ENCODE data around the gene LETMD1. TPM values are rescaled to one million over a fixed set of nuclear protein-coding genes. Genes with fewer than 3 reads are reported as not detected.
"Not testable (repeated sequence)": the region's sequence is repeated elsewhere in the genome, so short reads cannot be mapped to it uniquely, and the experiment has no call there.

The LETMD1 gene, protein sequence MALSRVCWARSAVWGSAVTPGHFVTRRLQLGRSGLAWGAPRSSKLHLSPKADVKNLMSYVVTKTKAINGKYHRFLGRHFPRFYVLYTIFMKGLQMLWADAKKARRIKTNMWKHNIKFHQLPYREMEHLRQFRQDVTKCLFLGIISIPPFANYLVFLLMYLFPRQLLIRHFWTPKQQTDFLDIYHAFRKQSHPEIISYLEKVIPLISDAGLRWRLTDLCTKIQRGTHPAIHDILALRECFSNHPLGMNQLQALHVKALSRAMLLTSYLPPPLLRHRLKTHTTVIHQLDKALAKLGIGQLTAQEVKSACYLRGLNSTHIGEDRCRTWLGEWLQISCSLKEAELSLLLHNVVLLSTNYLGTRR
- 49.1 TPM for total RNA-seq
- long read RNA-seq, transcript LETMD1-201 (9 exons, 2,112 nt): major isoform, 56 of 182 reads
- long read RNA-seq, transcript LETMD1-221 (5 exons, 1,480 nt): minor isoform, 16 of 182 reads
- long read RNA-seq, transcript LETMD1-220 (4 exons, 563 nt): minor isoform, 5 of 182 reads
- long read RNA-seq, transcript LETMD1-209 (8 exons, 2,001 nt): minor isoform, 8 of 182 reads
- long read RNA-seq, partial matches to known transcripts: 8 of 182 reads
- long read RNA-seq, other reads (novel, unspliced or antisense): 76 of 182 reads

DNA sequence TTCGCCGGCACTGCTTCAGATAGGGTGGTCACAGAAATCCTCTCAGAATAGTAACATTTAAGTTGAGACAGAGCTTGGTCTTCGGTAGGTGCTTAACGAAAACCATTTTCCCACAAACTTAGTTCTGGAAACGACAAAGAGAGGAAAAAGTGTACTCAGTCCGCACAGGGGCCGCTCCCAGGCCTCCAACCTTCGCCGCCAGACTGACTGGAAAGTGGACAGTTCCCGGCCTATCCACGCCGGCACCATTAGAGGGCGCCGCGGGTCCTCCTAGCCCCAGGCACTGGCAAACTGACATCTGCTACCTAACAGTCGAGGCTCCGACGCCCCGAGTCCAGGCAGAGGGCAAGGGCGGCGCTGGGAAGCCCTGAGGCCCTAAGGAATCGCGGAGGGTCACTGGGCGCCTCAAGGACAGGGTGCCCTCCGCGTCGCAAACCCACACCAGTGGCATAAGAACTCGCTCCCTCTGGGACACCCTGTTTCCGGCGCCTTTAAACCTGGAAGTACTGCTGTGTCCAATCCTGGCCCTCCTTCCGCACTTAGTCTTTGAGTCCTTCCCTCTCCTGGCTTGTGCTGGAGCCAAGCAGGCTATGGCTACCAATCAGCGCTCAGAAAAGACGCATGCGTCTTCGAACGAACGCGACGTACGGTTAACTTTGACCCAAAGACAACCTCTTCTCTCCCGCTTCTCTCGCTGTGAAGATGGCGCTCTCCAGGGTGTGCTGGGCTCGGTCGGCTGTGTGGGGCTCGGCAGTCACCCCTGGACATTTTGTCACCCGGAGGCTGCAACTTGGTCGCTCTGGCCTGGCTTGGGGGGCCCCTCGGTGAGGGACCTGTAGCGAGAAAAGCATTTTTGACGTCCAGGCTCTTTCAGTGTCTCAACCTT, at the start of gene LETMD1:
LETMD1 (plus strand) TSS at position 673 of the 886 bp plus-strand sequence; CDS start at position 703, 30 bp downstream.
- DNase-seq (ENCODE audit: low spot score): peak; percentile 96

DNA sequence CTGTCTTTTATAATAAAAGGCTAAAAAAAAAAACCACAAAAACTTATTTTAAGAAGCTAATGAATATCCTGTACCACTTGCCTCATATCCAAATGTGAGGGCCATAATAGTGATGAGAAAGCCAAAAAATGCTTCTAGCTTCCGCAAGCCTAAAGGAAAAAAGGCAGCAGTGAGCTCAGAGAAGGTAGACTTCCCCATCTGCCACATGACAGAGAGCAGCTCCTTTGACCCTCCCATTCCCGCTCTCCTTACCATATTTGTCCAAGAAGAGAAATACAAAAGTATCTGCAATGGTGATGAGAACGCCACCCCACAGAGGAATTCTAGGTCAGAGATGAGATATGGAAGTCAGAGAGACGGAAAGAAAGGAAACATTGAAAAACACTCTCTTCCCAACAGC, 49.0 kb upstream of the LETMD1 start:
- no peak for DNase-seq (ENCODE audit: low spot score)

DNA sequence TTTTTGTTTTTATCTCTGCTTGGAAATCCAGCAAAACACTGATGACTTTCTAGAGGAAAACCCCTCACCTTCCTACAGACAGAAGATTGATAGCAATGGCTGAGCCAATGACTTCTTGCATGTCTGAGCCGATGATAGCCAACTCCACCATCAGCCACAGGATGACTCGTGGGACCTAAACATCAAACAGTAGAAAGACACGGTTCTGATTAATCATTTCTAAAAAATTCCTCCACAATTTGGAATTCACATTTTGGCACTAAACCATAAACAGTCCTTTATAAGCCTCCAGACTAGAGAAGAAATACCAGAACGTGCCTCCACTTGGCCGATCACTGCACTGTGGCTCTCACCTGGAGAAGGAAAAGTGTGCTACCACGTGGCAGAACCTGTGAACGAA, 47.9 kb upstream of the LETMD1 start:
- no peak for DNase-seq (ENCODE audit: low spot score)

DNA sequence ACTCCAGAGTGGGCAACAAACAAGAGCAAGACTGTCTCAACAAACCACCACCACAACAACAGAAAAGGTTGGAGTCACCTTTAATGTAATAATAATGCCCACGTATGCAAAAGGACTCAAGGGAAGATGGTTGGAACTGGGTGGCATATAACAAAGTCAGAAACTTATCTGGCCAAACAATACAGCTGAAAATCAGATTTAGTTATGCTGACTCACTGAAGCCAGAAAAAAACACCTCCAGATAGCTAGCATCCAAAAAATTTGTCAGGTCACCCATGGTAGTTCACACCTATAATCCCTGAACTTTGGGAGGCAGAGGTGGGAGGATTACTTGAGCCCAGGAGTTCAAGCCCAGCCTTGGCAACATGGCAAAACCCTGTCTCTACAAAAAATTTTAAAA, 46.3 kb upstream of the LETMD1 start:
- no peak for DNase-seq (ENCODE audit: low spot score)

DNA sequence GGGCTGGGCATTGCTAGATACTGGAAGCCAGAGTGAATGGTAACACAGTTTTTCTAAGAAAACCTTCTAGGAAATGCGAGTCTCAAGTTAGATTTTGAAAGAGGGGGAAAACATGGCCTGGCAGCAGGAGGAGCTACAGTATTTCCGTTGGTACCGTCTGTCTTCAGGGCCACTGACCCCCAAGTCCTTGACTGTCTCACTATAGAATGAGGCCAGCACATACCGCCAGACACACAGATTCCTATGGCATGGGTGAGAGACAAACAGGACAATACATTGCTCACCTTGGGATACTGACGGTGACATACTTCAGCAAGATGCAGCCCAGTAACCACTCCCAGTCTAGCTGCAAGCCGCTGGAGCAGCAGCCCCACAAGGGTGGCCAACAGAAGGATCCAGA, 43.6 kb upstream of the LETMD1 start:
- no peak for DNase-seq (ENCODE audit: low spot score)

DNA sequence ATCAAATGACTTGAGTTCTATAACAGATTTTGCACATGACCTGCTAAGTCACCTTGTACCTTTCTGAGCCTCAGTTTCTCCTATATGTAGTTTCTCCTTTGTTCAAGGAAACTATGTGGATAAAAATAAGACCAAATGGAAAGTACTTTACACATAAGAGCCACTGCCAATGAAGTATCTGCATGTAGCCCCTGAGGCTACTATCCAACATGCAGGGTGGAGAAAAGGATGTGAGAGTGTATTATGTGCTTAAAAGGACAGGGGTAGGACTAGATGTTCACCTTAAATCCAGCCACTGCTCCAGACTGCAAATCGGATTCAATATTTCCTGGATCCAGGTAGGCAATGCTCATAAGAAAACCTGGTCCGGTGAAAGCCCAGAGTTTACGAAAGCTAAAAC, 43.1 kb upstream of the LETMD1 start:
- no peak for DNase-seq (ENCODE audit: low spot score)

DNA sequence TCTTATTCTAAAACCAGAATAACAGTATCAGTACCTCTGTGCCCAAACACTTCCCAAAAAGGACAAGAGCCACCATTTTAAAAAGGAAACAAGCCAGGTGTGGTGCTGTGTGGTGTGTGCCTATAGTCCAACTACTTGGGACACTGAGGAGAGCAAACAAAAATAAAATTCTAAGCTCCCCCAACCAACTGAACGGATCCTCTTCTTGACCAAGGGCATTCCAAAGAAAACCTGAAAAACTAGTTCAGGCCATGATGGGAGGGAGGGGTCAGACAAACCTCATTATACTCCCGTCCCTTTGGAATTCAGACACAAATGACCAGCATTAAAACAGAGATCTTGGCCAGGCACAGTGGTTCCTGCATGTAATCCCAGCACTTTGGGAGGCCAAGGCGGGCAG, 42.5 kb upstream of the LETMD1 start:
- no peak for DNase-seq (ENCODE audit: low spot score)

DNA sequence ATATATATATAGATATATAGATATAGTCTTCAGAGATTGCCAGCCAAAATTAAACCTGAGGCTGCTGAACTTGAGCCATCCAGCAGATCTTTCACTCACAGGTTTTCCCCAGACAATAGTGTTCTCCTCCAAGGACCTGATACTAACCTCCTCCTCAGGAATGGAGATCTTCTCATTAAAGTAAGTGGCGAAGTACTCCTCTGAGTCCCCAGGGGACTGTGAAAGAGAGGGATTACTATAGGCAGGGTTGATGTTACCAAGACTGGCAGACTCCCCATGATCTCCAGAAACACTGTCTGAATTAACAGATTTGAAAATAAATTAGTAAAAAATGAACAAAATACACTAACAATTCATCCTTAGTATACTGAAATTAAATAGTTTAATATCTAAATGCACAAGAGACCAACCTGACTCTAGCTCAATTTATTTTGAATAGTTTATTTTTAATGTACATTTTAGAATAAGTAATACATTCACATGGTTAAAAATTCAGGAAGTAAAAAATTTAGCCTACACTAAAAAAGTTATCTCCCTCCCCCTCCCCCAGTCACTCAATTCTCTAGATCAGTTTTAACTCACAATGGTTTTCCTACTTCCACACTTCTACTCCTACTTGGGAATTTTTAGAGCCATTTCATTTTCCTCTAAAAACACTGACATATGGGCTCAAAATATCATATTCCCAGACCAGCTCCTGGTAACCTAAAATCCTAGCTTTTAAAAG, 39.6 kb upstream of the LETMD1 start:
- DNase-seq (ENCODE audit: low spot score): no peak

DNA sequence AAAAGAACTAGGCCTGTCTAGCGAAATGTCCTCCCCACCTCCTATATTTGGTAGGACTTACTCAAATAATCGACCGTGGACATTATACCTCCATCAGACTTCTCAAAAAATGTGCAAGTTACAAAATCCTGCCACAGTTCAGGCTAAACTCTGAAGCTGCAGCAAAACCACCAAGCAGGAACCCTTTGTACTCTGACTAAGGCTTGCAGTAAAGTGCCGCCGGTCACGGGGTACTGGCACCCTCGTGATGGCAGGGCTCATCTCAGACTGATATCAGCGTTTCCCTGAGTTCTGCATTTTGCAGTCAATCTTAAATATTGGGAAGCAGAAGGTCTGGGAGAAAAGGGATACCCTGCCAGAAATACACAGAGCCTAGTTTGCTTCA, 39.1 kb upstream of the LETMD1 start:
- no peak for DNase-seq (ENCODE audit: low spot score)

DNA sequence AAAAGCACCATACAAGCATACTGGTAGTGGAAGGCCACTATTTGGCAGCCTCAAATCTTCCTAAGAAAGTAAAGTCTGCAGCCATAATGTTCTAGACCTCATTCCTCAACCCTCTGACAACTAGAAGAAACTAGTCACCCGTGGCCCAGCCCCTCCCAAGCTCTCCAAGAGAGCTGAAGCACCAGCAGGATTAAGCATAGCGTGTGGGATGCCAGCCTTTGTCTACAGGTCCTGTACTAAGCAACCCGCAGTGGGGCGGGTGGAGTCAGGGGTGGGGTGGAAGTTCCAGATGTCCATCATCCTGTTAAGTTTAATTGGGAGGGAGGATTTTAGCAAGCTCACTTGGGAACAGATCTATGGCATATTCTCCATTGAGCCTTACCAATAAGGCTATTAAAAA, 36.2 kb upstream of the LETMD1 start:
- no peak for DNase-seq (ENCODE audit: low spot score)

DNA sequence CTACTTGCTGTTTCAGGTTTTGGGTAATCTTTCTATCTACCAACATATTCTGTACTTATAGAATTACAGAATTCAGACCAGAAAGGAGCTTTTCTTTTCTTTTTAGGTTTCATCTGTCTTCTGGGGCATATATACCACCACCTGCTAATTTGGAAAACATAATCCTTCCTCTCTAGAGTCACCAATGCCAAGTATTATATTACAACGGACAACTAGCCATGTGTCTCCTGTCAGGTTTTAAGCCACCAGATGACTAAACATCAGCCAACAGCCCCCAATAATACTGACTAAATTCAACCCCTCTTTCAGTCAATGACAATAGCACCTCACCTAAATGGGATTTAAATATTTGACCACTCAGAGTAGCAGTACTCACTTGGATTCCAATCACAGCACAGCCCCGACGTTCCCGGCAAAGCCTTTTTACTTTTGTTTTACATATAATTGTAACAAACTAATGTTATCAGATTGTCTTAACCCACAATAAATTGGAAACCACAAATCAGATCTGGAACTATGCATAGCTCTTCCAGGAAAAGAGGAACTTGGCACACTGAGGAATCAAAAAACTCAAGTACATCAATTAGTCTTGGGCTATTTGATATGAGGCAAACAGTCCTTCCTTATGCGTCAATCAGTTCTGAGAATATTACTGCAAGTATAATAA, 35.4 kb upstream of the LETMD1 start:
- DNase-seq (ENCODE audit: low spot score): no peak

DNA sequence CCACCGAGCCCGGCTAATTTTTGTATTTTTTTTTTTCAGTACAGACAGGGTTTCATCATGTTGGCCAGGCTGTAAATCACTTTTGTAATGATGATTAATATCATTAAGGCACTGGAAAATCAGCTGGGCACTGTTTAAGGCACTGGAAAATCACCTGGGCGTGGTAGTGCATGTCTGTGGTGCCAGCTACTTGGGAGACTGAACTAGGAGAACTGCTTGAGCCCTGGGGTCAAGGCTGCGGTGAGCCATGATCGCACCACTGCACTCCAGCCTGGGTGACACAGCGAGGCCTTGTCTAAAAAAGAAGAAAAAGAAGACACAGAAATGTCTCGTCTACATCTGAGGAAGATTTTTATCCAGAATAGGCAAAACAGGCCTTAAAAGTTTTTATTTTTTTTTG, 34.7 kb upstream of the LETMD1 start:
- DNase-seq (ENCODE audit: low spot score): no peak

DNA sequence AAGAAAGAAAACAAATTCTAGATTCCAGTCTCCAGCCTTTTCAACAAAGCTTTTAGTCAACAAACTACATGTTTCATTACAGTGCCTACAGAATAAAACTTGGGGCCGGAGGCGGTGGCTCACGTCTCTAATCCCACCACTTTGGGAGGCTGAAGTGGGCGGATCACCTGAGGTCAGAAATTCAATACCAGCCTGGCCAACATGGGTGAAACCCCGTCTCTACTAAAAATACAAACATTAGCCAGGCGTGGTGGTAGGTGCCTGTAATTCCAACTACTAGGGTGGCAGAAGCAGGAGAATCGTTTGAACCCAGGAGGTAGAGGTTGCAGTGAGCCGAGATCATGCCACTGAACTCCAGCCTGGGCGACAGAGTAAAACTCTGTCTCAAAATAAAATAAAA, 33.7 kb upstream of the LETMD1 start:
- not testable (repeated sequence) for DNase-seq (ENCODE audit: low spot score)

DNA sequence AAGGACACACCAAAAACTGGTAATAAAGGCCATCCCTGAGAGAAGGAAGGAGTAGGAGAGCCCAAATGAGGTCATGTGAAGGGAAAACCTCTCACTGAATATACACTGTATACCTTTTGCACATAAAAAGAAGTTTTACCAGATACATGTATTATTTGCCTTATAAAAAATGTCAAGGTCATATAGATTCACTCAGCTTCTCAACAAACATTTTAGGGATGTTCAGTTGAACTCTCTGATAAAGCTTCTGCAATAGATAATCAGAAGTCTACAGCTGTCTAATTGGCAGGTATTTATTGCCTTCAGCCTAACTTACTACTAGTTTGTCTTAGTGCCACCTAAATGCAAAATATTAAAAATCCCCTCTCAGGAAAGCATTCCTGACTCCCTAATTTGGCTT, 30.7 kb upstream of the LETMD1 start:
- no peak for DNase-seq (ENCODE audit: low spot score)

DNA sequence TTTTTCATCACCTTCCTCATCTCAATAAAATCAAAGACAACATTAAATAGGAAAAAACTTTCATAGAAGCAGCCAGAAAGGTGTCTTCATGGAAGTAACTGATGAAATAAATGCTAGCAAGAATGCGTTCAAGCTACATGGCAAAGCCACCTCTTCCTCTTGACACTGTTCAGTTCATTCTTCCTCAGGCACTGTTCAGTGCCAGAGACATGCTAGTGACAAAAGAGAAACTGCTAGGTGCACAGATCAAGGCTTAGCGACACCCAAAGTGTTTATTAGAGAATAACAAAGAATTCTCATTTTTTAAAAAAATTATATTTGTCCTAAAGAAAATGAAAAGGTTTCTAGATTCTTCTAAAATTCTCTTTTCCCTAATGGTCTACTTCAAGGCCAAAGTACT, 29.2 kb upstream of the LETMD1 start:
- no peak for DNase-seq (ENCODE audit: low spot score)

DNA sequence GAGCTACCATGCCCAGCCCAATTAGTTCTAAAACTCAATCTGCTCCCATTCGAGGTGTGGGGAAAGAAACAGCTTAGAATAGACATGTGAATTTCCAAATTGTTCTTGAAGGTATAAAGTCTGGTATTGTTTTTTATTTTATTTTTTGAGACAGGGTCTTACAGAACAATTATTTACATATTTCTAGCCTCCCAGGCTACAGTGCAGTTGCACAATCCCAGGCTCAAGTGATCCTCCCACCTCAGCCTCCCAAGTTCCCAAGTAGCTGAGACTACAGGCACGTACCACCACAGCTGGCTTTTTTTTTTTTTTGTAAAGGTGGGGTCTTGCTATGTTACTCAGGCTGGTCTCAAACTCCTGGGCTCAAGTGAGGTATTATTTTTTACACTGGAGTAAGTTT, 28.2 kb upstream of the LETMD1 start:
- no peak for DNase-seq (ENCODE audit: low spot score)

DNA sequence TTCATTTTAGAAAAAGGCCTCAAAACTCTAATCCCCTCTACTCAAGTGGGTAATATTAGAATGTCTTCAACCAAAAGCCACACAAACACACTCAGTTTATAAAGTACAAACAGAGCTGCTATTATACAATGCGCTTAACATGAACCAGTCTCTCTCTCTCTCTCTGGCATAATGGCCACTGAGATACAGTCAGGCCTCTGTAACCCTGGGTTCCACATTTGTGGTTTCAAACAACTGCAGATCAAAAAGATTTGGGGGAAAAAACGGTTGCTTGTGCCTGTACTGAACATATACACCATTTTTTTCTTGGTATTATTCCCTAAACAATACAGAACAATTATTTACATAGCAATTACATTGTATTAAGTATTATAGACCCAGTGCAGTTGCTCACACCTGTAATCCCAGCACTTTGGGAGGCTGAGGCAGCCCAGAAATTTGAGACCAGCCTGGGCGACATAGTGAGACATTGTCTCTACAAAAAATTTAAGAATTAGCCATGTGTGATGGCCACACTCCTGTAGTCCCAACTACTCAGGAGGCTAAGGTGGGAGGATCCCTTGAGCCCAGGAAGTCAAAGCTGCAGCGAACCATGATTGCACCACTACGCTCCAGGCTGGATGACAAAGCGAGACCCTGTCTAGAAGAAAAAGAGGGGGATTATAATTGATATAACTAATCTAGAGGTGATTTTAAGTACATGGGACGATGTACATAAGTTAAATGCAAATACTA, 27.5 kb upstream of the LETMD1 start:
- no peak for DNase-seq (ENCODE audit: low spot score)

DNA sequence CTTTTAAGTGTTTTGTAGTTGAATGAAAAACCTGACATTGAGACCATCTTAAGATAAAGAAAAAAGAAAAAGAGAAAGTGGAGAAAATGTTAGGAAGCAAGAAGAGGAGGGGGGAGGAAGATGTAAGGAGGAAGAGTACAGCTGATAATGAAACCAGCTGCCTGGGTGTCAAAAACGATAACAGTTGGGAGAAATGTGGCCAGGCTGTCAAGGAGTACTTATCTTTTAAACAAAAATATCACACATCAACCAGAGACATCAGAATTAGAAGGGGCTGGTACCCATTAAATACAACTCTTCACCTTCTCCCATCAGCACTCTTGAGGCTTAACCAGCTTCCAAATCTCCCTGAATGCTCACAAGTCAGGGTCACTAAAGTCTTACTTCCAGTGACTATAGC, 26.4 kb upstream of the LETMD1 start:
- no peak for DNase-seq (ENCODE audit: low spot score)

DNA sequence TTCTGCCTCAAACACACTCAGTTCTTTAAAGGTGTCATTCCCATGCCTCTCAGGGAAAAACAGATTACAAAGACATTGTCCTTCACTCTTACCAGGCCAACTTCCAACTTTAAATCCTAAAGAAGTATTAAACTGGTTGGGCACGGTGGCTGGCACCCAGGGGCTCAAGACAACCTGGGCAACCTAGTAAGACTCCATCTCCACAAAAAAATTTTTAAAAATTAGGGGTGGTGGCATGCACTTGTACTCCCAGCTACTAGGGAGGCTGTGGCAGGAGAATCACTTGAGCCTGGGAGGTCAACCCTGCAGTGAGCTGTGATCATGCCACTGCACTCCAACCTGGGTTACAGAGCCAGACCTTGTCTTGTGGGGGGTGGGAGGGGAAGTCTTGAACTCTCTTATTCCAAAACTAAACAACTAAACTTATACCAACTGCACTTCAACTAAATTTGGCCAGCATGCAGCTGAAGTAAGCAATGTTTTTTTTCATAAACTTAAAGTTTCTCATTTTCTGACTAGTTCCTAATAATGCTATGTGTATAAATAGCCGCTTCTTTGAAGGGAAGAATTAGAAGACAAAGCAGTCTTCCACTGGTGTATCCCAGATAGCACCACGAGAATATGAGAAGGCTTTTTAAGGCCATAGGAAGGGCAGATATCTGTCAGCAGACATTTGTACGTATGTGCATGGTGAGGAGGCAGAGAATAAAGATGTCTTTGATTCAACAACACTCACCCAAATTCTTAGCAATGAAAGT, 24.3 kb upstream of the LETMD1 start:
- DNase-seq (ENCODE audit: low spot score): no peak

Data from mesenteric fat pad (tissue), 1 donor.